Endodermal cell (in vitro differentiated cells): Measurements from ENCODE around the gene SRPX2. TPM values are rescaled to one million over a fixed set of nuclear protein-coding genes. Genes with fewer than 3 reads are reported as not detected.

Experiments
- DNase-seq: peaks from one replicate; pipeline ENCODE4 v3.0.0-alpha.2; 2017
- H3K27ac ChIP-seq: 2 replicates; pipeline ENCODE4 v1.5.1; 2013; ENCODE audit warnings: mild to moderate bottlenecking, low read depth, low read length, moderate library complexity
- H3K27me3 ChIP-seq: 2 replicates; pipeline ENCODE4 v1.6.1; 2013; ENCODE audit warnings: mild to moderate bottlenecking, low read length, moderate library complexity; ENCODE audit not compliant: insufficient read depth, control insufficient read depth, poor library complexity, severe bottlenecking
- H3K36me3 ChIP-seq: 2 replicates; pipeline ENCODE4 v1.7.0; 2013; ENCODE audit warnings: mild to moderate bottlenecking, low read length, moderate library complexity; ENCODE audit not compliant: control insufficient read depth, insufficient read depth
- H3K4me1 ChIP-seq: one replicate; pipeline ENCODE4 v1.7.0; 2013; ENCODE audit warnings: low read length; ENCODE audit not compliant: control insufficient read depth, insufficient read depth
- H3K4me3 ChIP-seq: 2 replicates; pipeline ENCODE4 v1.5.1; 2013; ENCODE audit warnings: mild to moderate bottlenecking, low read length, moderate library complexity
- H3K9ac ChIP-seq: 2 replicates; pipeline ENCODE4 v1.6.1; 2013; ENCODE audit warnings: mild to moderate bottlenecking, low read length, moderate library complexity; ENCODE audit not compliant: poor library complexity, severe bottlenecking; ENCODE audit errors: extremely low read depth
- H3K9me3 ChIP-seq: 2 replicates; pipeline ENCODE4 v1.6.1; 2013; ENCODE audit warnings: mild to moderate bottlenecking, low read length, moderate library complexity; ENCODE audit not compliant: control insufficient read depth
- H3K27ac Mint-ChIP-seq: 2 replicates; pipeline ENCODE4 v1.8.0; 2020; ENCODE audit warnings: mixed read lengths
- H3K27me3 Mint-ChIP-seq: 2 replicates; pipeline ENCODE4 v1.8.0; 2021; ENCODE audit warnings: mild to moderate bottlenecking, mixed read lengths; ENCODE audit not compliant: insufficient read depth
- H3K36me3 Mint-ChIP-seq: 2 replicates; pipeline ENCODE4 v1.8.0; 2020; ENCODE audit warnings: low read depth, mixed read lengths
- H3K4me1 Mint-ChIP-seq: 2 replicates; pipeline ENCODE4 v1.8.0; 2020; ENCODE audit warnings: mixed read lengths
- H3K4me3 Mint-ChIP-seq: 2 replicates; pipeline ENCODE4 v1.8.0; 2020; ENCODE audit warnings: mild to moderate bottlenecking, moderate library complexity, mixed read lengths
- H3K9me3 Mint-ChIP-seq: 2 replicates; pipeline ENCODE4 v1.8.0; 2020; ENCODE audit warnings: mild to moderate bottlenecking, mixed read lengths
- WGBS, 2 experiments: methylation state at CpG; one replicate each; pipeline versions ENCODE4 v1.1.5 to v1.1.7; 2013; ENCODE audit warnings: missing lambda C conversion rate in 2 of 2, mixed read lengths in 1 of 2; ENCODE audit not compliant: insufficient coverage in 1 of 2, insufficient read length in 1 of 2; 5-methylcytosine and 5-hydroxymethylcytosine counted together
- total RNA-seq, 2 donors: library from RNA; stranded (reverse); fragmentation: NEBNext Ultra II Directional in 1 of 2; extraction: Animal tissue kit (Norgen Biotek cat#: 25700) in 1 of 2; gene quantifications; 2 replicates in 1 of 2; 3 replicates in 1 of 2; pipeline ENCODE4 v1.2.1, GENCODE V29; 2021
- TF ChIP-seq, protein P1 (sequence below): fragments of 200-600 bp; sonication (generic); conservative IDR thresholded peaks from 2 replicates; pipeline ENCODE4 v1.5.0; 2021; ENCODE audit warnings: antibody characterized with exemption, mild to moderate bottlenecking

The SRPX2 gene
- total RNA-seq, 2 donors from 2014 or later: 0.44 TPM; not detected in 1

DNA sequence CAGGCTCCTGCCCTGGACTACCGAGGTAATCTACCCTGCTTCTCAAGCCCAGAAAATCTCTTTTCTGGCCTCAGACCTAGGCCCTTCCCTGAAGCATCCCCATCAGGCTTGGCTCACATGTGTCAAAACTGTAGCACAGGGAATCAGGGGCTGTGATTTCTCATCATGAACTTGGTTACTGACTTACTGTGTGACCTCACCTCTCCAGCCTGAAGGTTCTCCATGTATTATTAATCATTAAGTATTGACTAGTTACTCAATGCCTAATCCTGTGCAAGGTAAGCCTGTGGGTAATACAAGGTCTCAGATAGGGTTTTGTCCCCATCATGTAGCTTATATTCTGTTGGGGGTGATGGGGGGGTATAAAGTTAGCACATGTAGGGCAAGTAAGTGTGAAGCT lies 6.8 kb downstream of the SRPX2 start:
- Histone ChIP-seq H3K4me3 (no peak overlapping the region), H3K27ac (no peak overlapping the region), H3K9ac (no peak overlapping the region), H3K9me3 (no peaks in the 10 kb centered on the region), H3K27me3 (no peaks in the 10 kb centered on the region), H3K4me1 (no peaks in the 10 kb centered on the region), H3K36me3 (no peaks in the 10 kb centered on the region)
- WGBS, 2 experiments: 85% methylated on average over 1 of the region's 1 CpG; no CpG with 5 or more reads in 1 of the 2 experiments
- H3K27ac Mint-ChIP-seq: no peak overlapping the region
- TF ChIP-seq, protein P1, sequence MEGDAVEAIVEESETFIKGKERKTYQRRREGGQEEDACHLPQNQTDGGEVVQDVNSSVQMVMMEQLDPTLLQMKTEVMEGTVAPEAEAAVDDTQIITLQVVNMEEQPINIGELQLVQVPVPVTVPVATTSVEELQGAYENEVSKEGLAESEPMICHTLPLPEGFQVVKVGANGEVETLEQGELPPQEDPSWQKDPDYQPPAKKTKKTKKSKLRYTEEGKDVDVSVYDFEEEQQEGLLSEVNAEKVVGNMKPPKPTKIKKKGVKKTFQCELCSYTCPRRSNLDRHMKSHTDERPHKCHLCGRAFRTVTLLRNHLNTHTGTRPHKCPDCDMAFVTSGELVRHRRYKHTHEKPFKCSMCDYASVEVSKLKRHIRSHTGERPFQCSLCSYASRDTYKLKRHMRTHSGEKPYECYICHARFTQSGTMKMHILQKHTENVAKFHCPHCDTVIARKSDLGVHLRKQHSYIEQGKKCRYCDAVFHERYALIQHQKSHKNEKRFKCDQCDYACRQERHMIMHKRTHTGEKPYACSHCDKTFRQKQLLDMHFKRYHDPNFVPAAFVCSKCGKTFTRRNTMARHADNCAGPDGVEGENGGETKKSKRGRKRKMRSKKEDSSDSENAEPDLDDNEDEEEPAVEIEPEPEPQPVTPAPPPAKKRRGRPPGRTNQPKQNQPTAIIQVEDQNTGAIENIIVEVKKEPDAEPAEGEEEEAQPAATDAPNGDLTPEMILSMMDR: no peak
- no peaks in the 10 kb centered on the region for H3K27me3 Mint-ChIP-seq
- no peak overlapping the region for H3K4me3 Mint-ChIP-seq
- H3K36me3 Mint-ChIP-seq: no peaks in the 10 kb centered on the region
- DNase-seq: no peak
- peaks cover 3% of the 10 kb centered on the region for H3K9me3 Mint-ChIP-seq
- peaks cover 23% of the 10 kb centered on the region for H3K4me1 Mint-ChIP-seq

DNA sequence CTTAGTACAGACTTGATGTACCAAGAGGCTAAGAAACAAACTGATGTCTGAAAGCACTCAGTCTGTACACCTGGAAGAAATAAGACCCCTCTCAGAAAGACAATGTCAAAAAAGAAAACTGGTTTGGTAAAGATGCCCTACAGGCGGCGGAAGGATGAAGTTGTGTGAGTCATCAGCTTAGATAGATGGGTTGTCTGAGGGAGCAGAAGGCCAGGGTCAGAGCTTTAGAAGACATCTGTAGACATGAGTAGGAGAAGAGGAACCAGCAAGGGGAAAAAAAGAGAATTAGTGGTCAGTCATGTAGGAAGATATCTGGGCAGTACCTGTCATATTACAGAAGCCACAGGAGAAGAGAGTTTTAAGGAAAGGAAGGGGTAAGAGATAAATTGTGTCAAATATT lies 8.3 kb downstream of the SRPX2 start:
- TF ChIP-seq, protein P1: no peak
- H3K27me3 ChIP-seq: no peaks in the 10 kb centered on the region
- no peaks in the 10 kb centered on the region for H3K36me3 Mint-ChIP-seq
- H3K36me3 ChIP-seq: no peaks in the 10 kb centered on the region
- no peaks in the 10 kb centered on the region for H3K27me3 Mint-ChIP-seq
- H3K4me1 ChIP-seq: no peaks in the 10 kb centered on the region
- H3K4me3 ChIP-seq: no peak overlapping the region
- H3K4me1 Mint-ChIP-seq: peaks cover 23% of the 10 kb centered on the region
- H3K9me3 ChIP-seq: no peaks in the 10 kb centered on the region
- WGBS, 2 experiments: 94% methylated on average over 2 of the region's 2 CpGs; no CpG with 5 or more reads in 1 of the 2 experiments
- no peak overlapping the region for H3K9ac ChIP-seq
- H3K27ac ChIP-seq: no peak overlapping the region
- no peak for DNase-seq
- H3K9me3 Mint-ChIP-seq: peaks cover 4% of the 10 kb centered on the region
- H3K27ac Mint-ChIP-seq: no peak overlapping the region
- H3K4me3 Mint-ChIP-seq: no peak overlapping the region

DNA sequence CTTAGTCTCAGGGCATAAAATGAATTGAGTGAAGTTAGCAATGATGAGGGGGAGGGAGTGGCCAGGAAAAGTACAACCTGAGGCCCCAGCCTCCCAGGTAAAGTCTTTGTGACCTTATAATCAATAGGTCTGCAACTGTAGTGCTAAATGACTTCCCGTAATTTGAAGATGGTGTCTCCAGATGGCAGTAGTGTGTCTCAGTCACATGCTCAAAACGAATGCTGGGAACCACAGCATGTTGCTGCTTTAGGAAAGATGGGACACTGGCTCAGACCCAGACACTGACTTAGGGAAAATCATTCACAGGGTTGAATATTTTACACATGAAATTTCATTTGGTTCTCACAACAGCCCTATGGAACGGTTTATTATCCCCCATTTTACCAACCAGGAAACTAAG lies 10.3 kb downstream of the SRPX2 start:
- no peaks in the 10 kb centered on the region for H3K36me3 ChIP-seq
- no peak overlapping the region for H3K9ac ChIP-seq
- WGBS, 2 experiments: 37% methylated on average over 3 of the region's 3 CpGs; no CpG with 5 or more reads in 1 of the 2 experiments
- H3K27ac Mint-ChIP-seq: no peak overlapping the region
- no peak overlapping the region for H3K4me3 Mint-ChIP-seq
- TF ChIP-seq, protein P1: peak; percentile 63
- H3K9me3 ChIP-seq: no peaks in the 10 kb centered on the region
- H3K27ac ChIP-seq: no peak overlapping the region
- H3K4me1 Mint-ChIP-seq: peaks cover 13% of the 10 kb centered on the region
- H3K27me3 Mint-ChIP-seq: no peaks in the 10 kb centered on the region
- no peaks in the 10 kb centered on the region for H3K36me3 Mint-ChIP-seq
- H3K4me3 ChIP-seq: no peak overlapping the region
- H3K9me3 Mint-ChIP-seq: peaks cover 13% of the 10 kb centered on the region
- H3K27me3 ChIP-seq: no peaks in the 10 kb centered on the region
- peak; percentile 63 for DNase-seq
- no peaks in the 10 kb centered on the region for H3K4me1 ChIP-seq
